IMR-90 (cell line): ENCODE data around the gene POU2F2. TPM values are rescaled to one million over a fixed set of nuclear protein-coding genes. Genes with fewer than 3 reads are reported as not detected.

Source experiments
- ATAC-seq: fragments of 200-7000 bp; cut with Tn5 transposase; 2 replicates; pipeline ENCODE4 v1.9.1; 2020; ENCODE audit warnings: low read depth, mild to moderate bottlenecking, moderate library complexity
- BruUV-seq: library from RNA; stranded (reverse); fragments of 400-500 nt; replicated peaks from 2 replicates; lab custom pipeline; 2021; lab: Mats Ljungman, UMichigan
- CTCF ChIA-PET: fragments of 300-600 bp; formaldehyde crosslinking; extraction: SDS; loops from one replicate; lab custom pipeline; 2021; ENCODE audit warnings: antibody characterized with exemption; lab: Yijun Ruan, JAX
- POLR2A ChIA-PET: fragments of 300-600 bp; sonication (Branson Sonifier 250); formaldehyde crosslinking; loops from one replicate; lab custom pipeline; 2022; ENCODE audit warnings: antibody characterized with exemption; ENCODE audit not compliant: unreplicated experiment; lab: Charles Lee
- DNase-seq: peaks from one replicate; pipeline ENCODE4 v3.0.0; 2013
- H2AFZ ChIP-seq: replicated peaks from 2 replicates; pipeline ENCODE3; 2013; ENCODE audit warnings: low read length, mild to moderate bottlenecking; ENCODE audit not compliant: poor library complexity
- H2AK5ac ChIP-seq: 2 replicates; pipeline ENCODE4 v1.6.1; 2013; ENCODE audit warnings: low read depth, low read length, inconsistent platforms
- H2AK9ac ChIP-seq: replicated peaks from 2 replicates; pipeline ENCODE3; 2013; ENCODE audit warnings: mild to moderate bottlenecking, low read depth, low read length, moderate library complexity; ENCODE audit not compliant: poor library complexity
- H2BK120ac ChIP-seq: 2 replicates; pipeline ENCODE4 v1.6.1; 2013; ENCODE audit warnings: low read depth, low read length, inconsistent platforms
- H2BK15ac ChIP-seq: 3 replicates; pipeline ENCODE4 v1.6.1; 2013; ENCODE audit warnings: low read depth, low read length, inconsistent platforms
- H2BK20ac ChIP-seq: 2 replicates; pipeline ENCODE4 v1.6.1; 2013; ENCODE audit warnings: low read depth, mild to moderate bottlenecking, inconsistent platforms, low read length, moderate library complexity
- H2BK5ac ChIP-seq: 2 replicates; pipeline ENCODE4 v1.6.1; 2013; ENCODE audit warnings: mild to moderate bottlenecking, low read depth, low read length, inconsistent platforms; ENCODE audit not compliant: poor library complexity, severe bottlenecking
- H3K14ac ChIP-seq: replicated peaks from 2 replicates; pipeline ENCODE4 v1.6.1; 2013; ENCODE audit warnings: low read depth, low read length, inconsistent platforms
- H3K18ac ChIP-seq: 2 replicates; pipeline ENCODE4 v1.6.1; 2013; ENCODE audit warnings: low read depth, low read length, control low read depth
- H3K23ac ChIP-seq: 2 replicates; pipeline ENCODE4 v1.6.1; 2013; ENCODE audit warnings: low read depth, low read length, inconsistent platforms
- H3K27ac ChIP-seq: 2 replicates; pipeline ENCODE4 v1.5.1; 2013; ENCODE audit warnings: mild to moderate bottlenecking, control low read depth, low read length; ENCODE audit not compliant: insufficient read depth
- H3K27me3 ChIP-seq: 2 replicates; pipeline ENCODE4 v1.6.1; 2013; ENCODE audit warnings: low read length; ENCODE audit not compliant: control insufficient read depth, insufficient read depth
- H3K36me3 ChIP-seq: 2 replicates; pipeline ENCODE4 v1.6.1; 2013; ENCODE audit warnings: low read length, mixed read lengths; ENCODE audit not compliant: control insufficient read depth, insufficient read depth
- H3K4ac ChIP-seq: 2 replicates; pipeline ENCODE4 v1.6.1; 2013; ENCODE audit warnings: low read depth, low read length, inconsistent platforms
- H3K4me1 ChIP-seq: 2 replicates; pipeline ENCODE4 v1.6.1; 2013; ENCODE audit warnings: low read length, mixed read lengths; ENCODE audit not compliant: control insufficient read depth, insufficient read depth
- H3K4me2 ChIP-seq: 2 replicates; pipeline ENCODE4 v1.6.1; 2013; ENCODE audit warnings: low read depth, mild to moderate bottlenecking, control low read depth, low read length, moderate library complexity
- H3K4me3 ChIP-seq: 2 replicates; pipeline ENCODE4 v1.5.1; 2013; ENCODE audit warnings: low read depth, mild to moderate bottlenecking, control low read depth, low read length, moderate library complexity; ENCODE audit not compliant: insufficient read depth
- H3K56ac ChIP-seq: 2 replicates; pipeline ENCODE4 v1.6.1; 2013; ENCODE audit warnings: low read length, inconsistent platforms; ENCODE audit not compliant: insufficient read depth; ENCODE audit errors: extremely low read depth
- H3K79me1 ChIP-seq, 2 experiments: 2 replicates each; pipeline ENCODE4 v1.6.1; 2013; ENCODE audit warnings: low read length in 2 of 2, inconsistent platforms in 1 of 2, low read depth in 1 of 2
- H3K9ac ChIP-seq: 2 replicates; pipeline ENCODE4 v1.6.1; 2013; ENCODE audit warnings: low read depth, low read length, control low read depth
- H3K9me1 ChIP-seq: 2 replicates; pipeline ENCODE4 v1.6.1; 2013; ENCODE audit warnings: low read length, inconsistent platforms; ENCODE audit not compliant: insufficient read depth
- H3K9me3 ChIP-seq: 2 replicates; pipeline ENCODE4 v1.6.1; 2013; ENCODE audit warnings: low read length; ENCODE audit not compliant: control insufficient read depth, insufficient read depth
- H4K20me1 ChIP-seq: 2 replicates; pipeline ENCODE4 v1.6.1; 2013; ENCODE audit warnings: low read length, inconsistent platforms; ENCODE audit not compliant: insufficient read depth
- H4K5ac ChIP-seq: 2 replicates; pipeline ENCODE4 v1.6.1; 2013; ENCODE audit warnings: mild to moderate bottlenecking, low read depth, low read length, control low read depth
- H4K8ac ChIP-seq, 2 experiments: 2 replicates each; pipeline ENCODE4 v1.6.1; 2013; ENCODE audit warnings: low read depth in 2 of 2, low read length in 2 of 2, control low read depth in 1 of 2, inconsistent platforms in 1 of 2
- H4K91ac ChIP-seq: 2 replicates; pipeline ENCODE4 v1.6.1; 2013; ENCODE audit warnings: low read depth, low read length, inconsistent platforms; ENCODE audit not compliant: insufficient read depth
- MAFK ChIP-seq: IDR thresholded peaks from 2 replicates; pipeline ENCODE4 v1.6.1; 2012; ENCODE audit warnings: low read depth, low read length, improper control_type of control experiment
- POLR2A ChIP-seq: IDR thresholded peaks from 2 replicates; pipeline ENCODE4 v1.6.1; 2012; ENCODE audit warnings: mild to moderate bottlenecking, low read depth, low read length
- RAD21 ChIP-seq: IDR thresholded peaks from 2 replicates; pipeline ENCODE4 v1.6.1; 2012; ENCODE audit warnings: low read length, improper control_type of control experiment
- RFX5 ChIP-seq: IDR thresholded peaks from 2 replicates; pipeline ENCODE4 v1.8.0; 2012; ENCODE audit warnings: low read depth, mild to moderate bottlenecking, low read length, moderate library complexity
- WGBS, 2 experiments: methylation state at CpG; one replicate each; pipeline versions ENCODE4 v1.1.5 to v1.1.7; 2013; ENCODE audit warnings: missing lambda C conversion rate in 2 of 2; ENCODE audit not compliant: insufficient read length in 1 of 2; ENCODE audit errors: extremely low coverage in 2 of 2; 5-methylcytosine and 5-hydroxymethylcytosine counted together
- dilution Hi-C: fragments of 300-500 bp; cut with HindIII; formaldehyde crosslinking; loops from one replicate; pipeline ENCODE4 v1.14.3; 2018; ENCODE audit warnings: low sequenced_read_pairs; ENCODE audit not compliant: unreplicated experiment
- in situ Hi-C: fragments of 300-500 bp; cut with MboI; formaldehyde crosslinking; loops from 3 replicates; pipeline ENCODE4 v1.14.3; 2019; ENCODE audit warnings: low sequenced_read_pairs, inconsistent platforms, mixed read lengths
- intact Hi-C: fragments of 100-400 bp; cut with micrococcal nuclease; formaldehyde crosslinking; loops from 2 replicates; pipeline ENCODE4 v1.10.0; 2022
- polyA plus RNA-seq, 3 experiments: library from polyadenylated mRNA; depleted of rRNA; stranded (reverse); fragments of >200 nt; gene quantifications; 2 replicates each; pipeline ENCODE4 v1.2.3, GENCODE V29; 2012; ENCODE audit warnings: low replicate concordance in 1 of 3
- total RNA-seq: library from RNA; depleted of rRNA; stranded (reverse); fragments of >200 nt; gene quantifications from 2 replicates; pipeline ENCODE4 v1.2.3, GENCODE V29; 2012
- TF ChIP-seq, protein P1 (sequence below): conservative IDR thresholded peaks from 2 replicates; pipeline ENCODE4 v1.5.1; 2012; ENCODE audit warnings: mild to moderate bottlenecking, low read depth, low read length, improper control_type of control experiment

POU2F2 gene
- total and polyA plus RNA-seq, 2 of the 4 experiments (the other 2 are of a cell fraction) = 0.54 to 5.0 TPM

DNA sequence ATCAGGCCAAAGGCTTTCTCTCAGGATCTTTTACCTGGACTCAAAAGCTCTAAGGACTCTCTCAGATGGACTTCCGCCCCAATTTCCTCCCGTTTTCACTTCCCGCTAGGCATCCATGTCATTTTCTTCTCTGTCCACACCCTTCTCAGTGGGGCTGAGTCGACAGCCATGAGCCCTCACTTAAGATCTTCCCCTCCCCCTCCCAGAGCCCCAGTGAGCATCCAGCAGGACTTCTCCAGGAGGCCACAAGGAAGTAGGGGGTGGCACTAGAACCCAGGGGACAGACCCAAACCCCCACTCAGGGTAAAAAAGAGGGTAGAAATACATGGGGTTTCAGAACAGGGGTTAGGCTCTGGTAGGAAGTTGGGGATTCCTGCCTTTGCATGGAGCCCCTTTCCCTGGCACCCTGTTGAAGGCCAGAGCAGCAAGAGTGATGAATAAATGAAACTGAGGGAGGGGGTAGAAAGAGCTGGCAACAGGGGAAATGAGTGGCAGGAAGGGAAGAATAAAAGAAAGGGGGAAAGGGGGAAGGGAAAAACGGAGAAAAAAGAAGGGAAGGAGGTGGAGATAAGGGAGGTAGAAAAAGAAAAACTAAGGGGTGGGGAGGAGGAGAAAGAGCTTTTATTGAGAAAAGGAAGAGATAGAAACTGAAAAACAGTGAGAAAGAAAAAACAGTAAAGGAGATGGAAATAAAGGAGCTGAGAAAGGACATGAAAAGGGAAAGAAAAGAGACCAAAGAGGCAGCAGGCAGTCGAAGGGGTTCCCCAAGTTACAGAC is 42.9 kb upstream of the POU2F2 start:
- Histone ChIP-seq H3K79me1 (no peaks in the 10 kb centered on the region), H3K14ac (no peak overlapping the region), H3K9me3 (no peaks in the 10 kb centered on the region), H4K20me1 (0 out of 2 replicates have a peak, but pooled peaks cover 6% of the 10 kb centered on the region), H3K56ac (no peak overlapping the region), H2BK15ac (no peak overlapping the region), H3K4me2 (peak overlapping the region; percentile 99; the same call in 1 of the 2 replicates), H3K27me3 (peaks cover 84% of the 10 kb centered on the region), H2BK120ac (no peak overlapping the region), H2BK5ac (no peak overlapping the region), H2BK20ac (no peak overlapping the region), H3K27ac (no peak overlapping the region), H2AK5ac (no peak overlapping the region), H3K9ac (no peak overlapping the region), H4K91ac (no peak overlapping the region), H2AFZ (peak overlapping the region; percentile 14), H2AK9ac (no peak overlapping the region), H4K8ac (no peak overlapping the region), H3K23ac (peak overlapping the region; percentile 56; the same call in 1 of the 2 replicates), H3K18ac (no peak overlapping the region), H3K4ac (no peak overlapping the region), H4K5ac (no peak overlapping the region), H3K9me1 (no peaks in the 10 kb centered on the region), H3K4me3 (no peak overlapping the region), H3K36me3 (no peaks in the 10 kb centered on the region), H3K4me1 (peaks cover 2% of the 10 kb centered on the region; the same call in 1 of the 2 replicates)
- intact Hi-C loops = no loop called here
- 33 to 90% methylated on average over 1 to 5 of the region's 6 CpGs for WGBS, 2 experiments
- POLR2A ChIA-PET = no interaction called here
- TF ChIP-seq, protein P1, sequence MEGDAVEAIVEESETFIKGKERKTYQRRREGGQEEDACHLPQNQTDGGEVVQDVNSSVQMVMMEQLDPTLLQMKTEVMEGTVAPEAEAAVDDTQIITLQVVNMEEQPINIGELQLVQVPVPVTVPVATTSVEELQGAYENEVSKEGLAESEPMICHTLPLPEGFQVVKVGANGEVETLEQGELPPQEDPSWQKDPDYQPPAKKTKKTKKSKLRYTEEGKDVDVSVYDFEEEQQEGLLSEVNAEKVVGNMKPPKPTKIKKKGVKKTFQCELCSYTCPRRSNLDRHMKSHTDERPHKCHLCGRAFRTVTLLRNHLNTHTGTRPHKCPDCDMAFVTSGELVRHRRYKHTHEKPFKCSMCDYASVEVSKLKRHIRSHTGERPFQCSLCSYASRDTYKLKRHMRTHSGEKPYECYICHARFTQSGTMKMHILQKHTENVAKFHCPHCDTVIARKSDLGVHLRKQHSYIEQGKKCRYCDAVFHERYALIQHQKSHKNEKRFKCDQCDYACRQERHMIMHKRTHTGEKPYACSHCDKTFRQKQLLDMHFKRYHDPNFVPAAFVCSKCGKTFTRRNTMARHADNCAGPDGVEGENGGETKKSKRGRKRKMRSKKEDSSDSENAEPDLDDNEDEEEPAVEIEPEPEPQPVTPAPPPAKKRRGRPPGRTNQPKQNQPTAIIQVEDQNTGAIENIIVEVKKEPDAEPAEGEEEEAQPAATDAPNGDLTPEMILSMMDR = no peak
- TF ChIP-seq RFX5 (no peak), RAD21 (no peak), POLR2A (no peak), MAFK (no peak)
- CTCF ChIA-PET = interaction anchor here (0.7 kb wide), 1 partner anchor 29 kb away, joined by 4 read pairs; no protein-coding TSS in a partner anchor
- DNase-seq (no peak), ATAC-seq (no peak)
- in situ Hi-C loops = no loop called here
- dilution Hi-C loops = no loop called here
- no TSS peak for BruUV-seq
